COLO829 (cell line): ENCODE data around the gene TENT4A.

Source experiments
- DNase-seq: peaks from one replicate; pipeline ENCODE4 v3.0.0; 2012; ENCODE audit warnings: low spot score

TENT4A gene

DNA sequence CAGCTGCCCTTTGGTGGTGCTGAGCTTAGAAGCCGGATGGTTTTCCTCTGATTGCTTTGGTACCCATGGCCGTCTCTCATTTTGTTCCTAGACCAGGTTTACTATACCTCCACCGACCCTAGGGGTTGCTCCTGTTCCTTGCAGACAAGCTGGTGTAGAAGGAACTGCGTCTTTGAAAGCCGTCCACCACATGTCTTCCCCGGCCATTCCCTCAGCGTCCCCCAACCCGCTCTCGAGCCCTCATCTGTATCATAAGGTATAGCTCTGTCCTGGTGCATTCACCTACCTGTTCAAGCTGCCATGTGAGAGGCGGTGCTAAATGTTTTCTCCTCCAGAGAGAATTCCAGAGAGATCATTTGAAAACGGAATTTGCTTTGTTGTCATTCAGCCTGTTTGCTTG, 39.5 kb downstream of the TENT4A start:
- no peak for DNase-seq

DNA sequence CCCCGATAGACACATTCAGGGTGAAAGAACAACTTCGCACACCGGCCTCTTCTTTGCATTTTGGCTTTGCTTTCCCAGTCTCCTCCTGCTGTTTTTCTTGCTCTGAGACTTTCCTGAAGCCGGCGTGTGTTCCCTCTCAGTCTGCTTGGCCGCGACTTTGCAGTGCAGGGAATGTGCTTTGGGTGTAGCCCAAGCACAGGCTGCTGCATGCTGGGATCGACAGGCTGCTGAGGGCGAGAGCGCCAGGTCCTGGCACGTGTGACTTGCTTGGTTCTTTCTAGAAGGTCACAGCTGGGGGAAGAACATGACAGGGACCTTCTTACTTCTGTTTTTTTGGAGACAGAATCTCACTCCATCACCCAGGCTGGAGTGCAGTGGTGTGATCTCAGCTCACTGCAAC, 40.6 kb downstream of the TENT4A start:
- no peak for DNase-seq

GRCh38 chr5:6754766-6755165, 41.5 kb downstream of the TENT4A start:
- DNase-seq, result no peak

DNA sequence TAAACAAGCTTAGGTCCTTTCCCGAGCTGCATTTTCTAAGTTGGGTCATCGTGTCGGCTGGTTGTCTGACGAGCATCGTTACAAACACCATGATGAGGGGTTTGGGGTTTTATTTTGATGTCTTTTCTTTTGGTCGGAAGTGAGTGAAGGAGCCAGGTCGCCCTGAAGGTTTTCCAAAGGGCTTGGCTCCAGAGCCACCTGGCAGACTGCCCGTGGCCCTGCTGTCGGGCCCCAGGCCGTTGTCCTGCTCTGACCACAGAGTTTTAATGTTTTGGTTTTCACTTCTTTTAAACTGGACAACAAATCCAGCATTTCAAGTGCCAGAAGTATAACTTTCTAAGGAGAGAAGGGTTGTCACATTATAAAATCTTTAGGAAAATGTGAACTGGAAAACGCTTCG, 42.3 kb downstream of the TENT4A start:
- no peak for DNase-seq

GRCh38 chr5:6755941-6756340, 42.7 kb downstream of the TENT4A start:
- DNase-seq, result no peak

- DNase-seq, result no peak
Observed at GRCh38 chr5:6757414-6757969, 44.3 kb downstream of the TENT4A start.

DNA sequence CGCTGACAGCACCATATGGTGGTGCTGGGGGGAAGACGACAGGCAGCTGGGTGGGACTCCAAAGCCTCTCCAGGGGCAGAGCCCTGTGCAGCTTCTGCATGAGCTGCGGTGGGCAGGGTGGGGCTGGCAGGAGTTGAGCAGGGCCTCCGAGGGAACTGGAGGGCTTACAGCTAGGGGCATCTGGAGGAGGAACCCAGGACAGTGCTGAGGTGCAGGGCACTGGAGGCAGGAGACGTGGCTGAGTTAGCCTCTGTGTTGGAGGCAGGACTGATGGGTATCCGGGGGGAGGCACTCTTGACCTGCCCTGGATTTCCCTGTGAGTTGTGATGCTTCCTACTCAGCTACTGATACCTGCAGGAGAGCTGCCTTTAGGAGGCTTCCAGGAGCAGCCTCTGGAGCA, 45.0 kb downstream of the TENT4A start:
- DNase-seq, result no peak

DNA sequence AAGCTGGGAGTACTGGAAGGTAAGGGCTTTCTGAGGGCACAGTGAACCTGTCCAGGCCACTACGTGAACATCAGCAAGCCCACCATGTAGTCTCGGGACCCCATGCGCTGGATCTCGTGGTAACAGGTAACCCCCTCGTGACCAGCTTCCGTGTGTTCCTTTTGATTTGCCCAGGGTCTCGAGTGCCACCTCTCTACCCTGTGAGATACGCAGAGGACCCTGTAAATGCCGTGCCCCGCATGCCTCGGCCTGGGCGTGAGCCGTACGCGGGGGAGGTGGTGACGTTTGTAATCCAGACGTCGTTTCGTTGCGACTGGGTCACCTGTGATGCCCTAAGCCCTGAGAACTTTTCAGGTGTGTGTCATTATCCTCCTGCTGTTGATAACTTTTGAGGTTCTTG, 45.5 kb downstream of the TENT4A start:
- no peak for DNase-seq

DNA sequence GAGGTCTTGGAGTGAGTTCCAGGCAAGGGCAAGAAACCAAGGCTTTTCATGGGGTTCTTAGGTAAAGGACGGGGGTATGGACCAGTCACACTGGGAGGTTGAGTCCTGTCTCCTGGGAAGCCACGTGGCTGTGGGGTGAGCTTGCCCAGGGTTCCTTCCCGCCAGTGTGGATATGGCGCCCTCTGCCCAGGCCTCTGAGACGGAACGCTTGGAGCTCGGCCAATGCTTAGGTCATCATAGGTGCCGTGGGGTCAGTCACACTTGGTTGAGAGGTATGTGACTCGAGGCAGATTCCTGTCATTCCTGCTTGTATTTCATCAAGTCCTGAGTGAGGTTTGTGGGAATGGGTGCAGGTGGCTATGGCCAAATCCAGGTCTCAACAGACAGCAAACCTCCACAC, 46.2 kb downstream of the TENT4A start:
- DNase-seq, result no peak

- no peak for DNase-seq
Observed at GRCh38 chr5:6759983-6760382, 46.8 kb downstream of the TENT4A start.

DNA sequence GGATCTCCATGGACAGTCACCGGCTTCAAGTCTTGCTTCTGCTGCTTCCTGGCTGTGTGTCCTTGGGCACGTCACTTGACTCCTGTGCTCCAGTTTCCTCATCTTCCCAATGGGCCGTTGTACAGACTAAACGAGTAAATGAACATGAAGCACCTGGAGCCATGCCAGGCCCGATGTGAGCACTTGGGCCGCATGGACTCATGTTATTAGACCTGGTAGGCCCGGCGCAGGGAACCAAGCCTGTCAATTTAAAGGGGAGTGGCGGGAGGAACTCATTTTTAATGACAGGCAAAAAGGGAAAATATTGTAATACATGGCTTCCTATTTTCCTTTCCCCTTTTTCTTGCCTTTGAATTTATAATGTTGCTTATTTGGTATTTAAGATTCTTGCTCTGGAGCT, 47.5 kb downstream of the TENT4A start:
- no peak for DNase-seq

DNA sequence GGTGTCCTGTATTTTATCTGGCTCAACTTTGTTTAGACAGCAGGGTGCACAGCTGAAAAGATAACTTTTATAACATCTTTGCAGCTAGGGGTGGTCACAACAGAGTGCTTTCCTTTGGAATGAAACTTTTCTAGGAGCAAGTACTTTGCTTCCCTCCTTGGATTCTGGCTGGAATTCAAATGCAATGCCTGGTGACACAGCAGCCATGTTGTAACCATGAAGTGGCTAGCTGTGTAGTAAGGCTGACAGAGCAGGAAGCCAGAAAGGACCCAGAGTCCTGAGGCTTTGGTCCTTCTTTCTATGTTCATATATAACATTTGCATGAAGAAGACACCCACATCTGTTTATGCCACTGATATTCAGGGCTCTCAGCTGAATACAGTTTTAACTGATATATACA, 48.1 kb downstream of the TENT4A start:
- no peak for DNase-seq

- no peak for DNase-seq
Observed at GRCh38 chr5:6762116-6762515, 48.9 kb downstream of the TENT4A start.

DNA sequence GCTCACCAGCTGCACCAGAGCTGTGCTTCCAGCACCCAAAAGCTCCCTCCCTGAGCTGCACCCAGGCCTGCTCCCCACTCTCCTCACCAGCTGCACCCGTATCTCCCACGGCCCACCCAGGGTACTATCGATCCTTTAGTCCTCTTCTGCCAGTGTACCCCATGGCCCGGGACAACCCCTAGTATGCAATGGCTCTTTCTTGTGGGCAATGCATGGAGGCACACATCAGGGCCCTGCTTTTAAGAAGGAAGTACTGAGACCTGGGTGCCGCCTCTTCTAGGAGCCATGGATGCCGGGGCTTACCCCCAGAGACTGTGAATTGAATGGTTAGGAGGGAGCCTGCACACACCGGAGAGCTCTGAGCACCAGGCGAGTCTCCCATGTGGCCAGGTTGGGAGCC, 49.5 kb downstream of the TENT4A start:
- no peak for DNase-seq

DNA sequence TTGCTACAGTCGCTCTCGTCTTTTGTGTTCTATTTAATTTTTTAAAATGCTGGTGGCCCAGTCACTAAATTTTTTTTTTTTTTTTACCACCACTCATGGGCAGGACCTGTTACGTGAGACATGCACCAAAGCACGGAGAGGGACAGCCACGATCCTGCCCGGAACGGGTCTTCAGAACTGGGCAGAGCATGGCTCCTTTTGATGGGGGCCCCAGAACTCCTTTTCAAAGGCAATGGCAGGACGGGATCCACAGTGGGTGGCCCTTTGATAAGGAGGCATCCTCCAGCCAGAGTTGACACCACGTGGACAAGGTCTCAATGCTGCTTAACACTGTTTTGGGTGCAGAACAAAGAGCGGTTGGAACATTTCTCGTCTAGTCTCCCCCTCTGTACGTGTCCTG, 50.0 kb downstream of the TENT4A start:
- DNase-seq, result no peak

- DNase-seq, result peak; percentile 45
Observed at GRCh38 chr5:6765612-6766525, 52.6 kb downstream of the TENT4A start.

DNA sequence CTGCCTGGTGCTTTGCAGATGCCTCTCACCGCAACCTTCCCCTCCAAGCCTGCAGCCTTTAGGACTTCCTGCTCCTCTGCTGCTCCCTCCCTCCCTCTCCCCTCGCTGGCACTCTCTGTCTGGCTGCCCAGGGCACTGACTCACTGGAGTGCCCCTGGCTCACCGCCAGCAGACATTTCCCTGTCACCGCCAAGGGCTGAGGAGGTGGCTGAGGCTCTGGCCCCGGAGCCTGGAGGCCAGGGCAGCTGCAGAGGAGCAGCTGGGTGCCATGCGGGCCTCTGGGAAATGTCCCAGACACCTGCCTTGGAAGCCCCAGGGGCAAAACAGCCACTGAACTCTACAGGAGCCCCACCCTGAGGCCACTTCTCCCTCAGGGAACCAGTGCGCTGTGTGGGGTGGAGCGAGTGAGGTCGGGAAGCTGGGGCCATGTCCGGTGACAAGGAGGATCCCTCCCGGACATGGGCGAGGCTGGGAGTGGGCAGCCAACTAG, 53.4 kb downstream of the TENT4A start:
- peak; percentile 47 for DNase-seq

DNA sequence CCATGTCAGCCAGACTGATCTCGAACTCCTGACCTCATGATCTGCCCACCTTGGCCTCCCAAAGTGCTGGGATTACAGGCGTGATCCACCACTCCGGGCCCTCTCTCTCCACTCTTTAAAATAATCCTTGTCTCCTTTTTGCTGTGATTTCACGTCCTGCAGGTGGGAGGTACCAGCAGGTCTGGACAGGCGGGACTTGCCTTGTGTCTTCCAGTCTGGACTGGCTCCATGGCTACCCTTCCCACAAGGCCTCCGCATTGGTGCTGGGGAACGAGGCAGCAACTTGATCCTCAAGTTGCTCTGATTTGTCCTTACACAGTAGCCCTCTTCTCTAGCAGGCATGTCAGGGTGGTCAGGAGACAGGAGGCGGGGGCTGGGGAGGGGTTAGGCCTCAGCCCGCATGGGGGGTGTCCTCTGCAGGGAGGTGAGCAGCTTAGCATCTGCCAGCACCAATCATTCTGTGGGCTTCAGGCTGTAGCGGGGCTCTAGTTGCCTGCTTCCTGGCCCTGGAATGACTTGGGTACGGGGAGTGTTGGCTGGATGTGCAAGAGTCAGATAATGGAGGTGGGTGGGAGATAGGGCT, 54.3 kb downstream of the TENT4A start:
- no peak for DNase-seq

DNA sequence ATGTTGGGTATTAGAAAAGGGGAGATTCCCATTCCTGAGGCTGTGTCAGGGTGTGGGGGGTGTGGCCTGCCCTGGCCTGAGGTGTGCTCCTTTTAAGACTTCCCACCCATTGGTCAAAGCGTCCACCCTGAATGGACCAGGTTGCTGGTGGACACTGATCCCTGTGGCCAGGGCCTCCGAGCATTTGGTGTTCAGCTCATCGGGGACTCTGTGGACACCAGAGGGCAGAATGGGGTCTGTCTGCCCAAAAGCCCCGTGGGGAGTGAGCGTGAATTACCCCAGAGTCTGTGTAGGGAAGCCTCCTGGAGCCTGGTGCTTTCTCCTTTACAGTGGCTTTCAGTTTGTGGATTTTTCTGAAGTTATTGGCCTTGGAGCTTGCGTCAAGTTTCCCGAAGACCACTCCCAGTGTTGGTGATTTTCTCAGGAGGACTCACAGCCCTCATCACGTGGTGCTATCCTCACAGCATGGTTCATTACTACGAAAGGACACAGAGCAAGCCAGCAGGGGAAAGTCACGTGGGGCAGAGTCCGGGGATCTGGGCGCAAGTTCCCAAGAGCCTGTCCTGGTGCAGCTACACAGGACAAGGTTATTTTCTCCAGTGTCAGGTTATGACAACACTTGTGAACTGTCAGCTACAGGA, 55.5 kb downstream of the TENT4A start:
- no peak for DNase-seq

DNA sequence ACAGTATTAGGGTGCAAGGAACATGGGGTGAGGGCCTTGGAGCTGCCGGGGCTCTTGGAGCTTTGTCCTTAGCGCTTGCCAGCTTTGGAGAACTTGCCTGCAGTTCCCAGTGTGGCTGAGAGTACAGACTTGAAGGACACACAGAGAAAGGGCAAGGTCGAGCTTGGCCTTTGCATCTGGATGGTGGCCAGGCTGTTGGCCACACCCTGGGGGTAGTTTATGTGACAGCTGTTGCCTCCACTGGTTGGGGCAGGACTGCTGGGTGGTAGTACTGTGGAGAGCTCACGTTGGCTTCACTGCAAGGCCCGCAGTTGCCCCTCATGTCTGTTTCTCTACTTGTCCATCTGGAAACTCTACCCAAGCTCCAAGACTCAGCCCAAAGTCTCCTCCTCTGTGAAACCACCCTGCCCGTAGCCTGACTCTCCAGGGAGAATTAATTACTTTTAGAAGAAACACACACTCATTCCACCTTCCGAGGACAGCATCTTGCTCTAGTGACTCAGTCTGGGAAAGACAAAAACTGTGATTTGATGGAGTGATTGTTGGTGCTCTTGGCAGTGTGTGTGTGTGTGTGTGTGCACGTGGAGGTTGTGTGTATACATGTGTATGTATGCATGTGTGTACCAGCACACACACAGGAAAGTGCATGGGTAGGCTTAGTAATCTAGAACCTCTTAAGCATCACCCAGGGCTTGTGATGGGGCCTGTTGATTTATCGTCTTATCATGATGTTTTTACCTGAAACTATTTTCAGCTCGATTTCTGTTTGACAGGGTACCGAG, 57.8 kb downstream of the TENT4A start:
- no peak for DNase-seq

- peak; percentile 57 for DNase-seq
Observed at GRCh38 chr5:6772886-6773285, 59.7 kb downstream of the TENT4A start.
